Heart right ventricle (tissue), 16 donors: ENCODE results near the gene PLAGL2. TPM values are rescaled to one million over a fixed set of nuclear protein-coding genes. Genes with fewer than 3 reads are reported as not detected.

Source experiments
- ATAC-seq, 8 donors: fragments of 200-7000 bp; cut with Tn5 transposase; one replicate each; pipeline ENCODE4 v1.9.1; 2020; ENCODE audit warnings: mild to moderate bottlenecking in 8 of 8, moderate library complexity in 8 of 8, moderate number of reproducible peaks in 1 of 8
- DNase-seq, 2 donors: peaks; one replicate each; pipeline ENCODE4 v3.0.0-alpha.2; 2020
- H3K27ac ChIP-seq, 10 donors: fragments of 200-600 bp; sonication (generic) in 2 of 10; one replicate each; pipeline versions ENCODE4 v1.5.0 to v1.8.0; 2020 to 2022; ENCODE audit warnings: mild to moderate bottlenecking in 3 of 10
- H3K27me3 ChIP-seq, 7 donors: fragments of 200-600 bp; one replicate each; pipeline ENCODE4 v1.8.0; 2021 to 2022; ENCODE audit warnings: mild to moderate bottlenecking in 2 of 7
- H3K36me3 ChIP-seq, 9 donors: fragments of 200-600 bp; sonication (generic) in 1 of 9; one replicate each; pipeline versions ENCODE4 v1.5.0 to v1.8.0; 2020 to 2022; ENCODE audit warnings: mild to moderate bottlenecking in 2 of 9
- H3K4me1 ChIP-seq, 9 donors: fragments of 200-600 bp; sonication (generic) in 1 of 9; one replicate each; pipeline versions ENCODE4 v1.5.0 to v1.8.0; 2020 to 2022; ENCODE audit warnings: mild to moderate bottlenecking in 4 of 9
- H3K4me3 ChIP-seq, 10 donors: fragments of 200-600 bp; sonication (generic) in 2 of 10; one replicate each; pipeline versions ENCODE4 v1.5.0 to v1.8.0; 2020 to 2022; ENCODE audit warnings: mild to moderate bottlenecking in 7 of 10, moderate library complexity in 2 of 10
- H3K9me3 ChIP-seq, 11 donors: fragments of 200-600 bp in 10 of 11; sonication (generic) in 2 of 11; one replicate each; pipeline versions ENCODE4 v1.5.0 to v1.8.0; 2013 to 2022; ENCODE audit warnings: mild to moderate bottlenecking in 2 of 11, control low read depth in 1 of 11, moderate library complexity in 1 of 11
- whole genome bisulfite sequencing, 2 donors: extraction: QIAGEN DNeasy Blood & Tissue Kit; methylation state at CpG; one replicate each; pipeline ENCODE4 v1.1.7; 2013; ENCODE audit warnings: inconsistent platforms in 1 of 2; 5-methylcytosine and 5-hydroxymethylcytosine counted together
- intact Hi-C, 10 donors: fragments of 100-400 bp; cut with DNase I; formaldehyde crosslinking; loops; one replicate each; pipeline versions ENCODE4 v1.11.1 to v1.14.2; 2022
- polyA plus RNA-seq, 2 donors: library from polyadenylated mRNA; stranded (reverse); fragments of 200-250 nt; gene quantifications; one replicate each; pipeline ENCODE4 v1.2.3, GENCODE V29; 2013
- total RNA-seq, 10 donors: library from RNA; stranded (reverse); fragmentation: NEBNext Ultra II Directional in 3 of 10; extraction: Animal tissue kit (Norgen Biotek cat#: 25700) in 3 of 10; gene quantifications; one replicate each; pipeline versions ENCODE4 v1.2.1 to v1.2.4, GENCODE V29; 2021 to 2023
- TF ChIP-seq, protein P1 (sequence below), 9 donors: fragments of 200-600 bp; sonication (generic) in 2 of 9; IDR thresholded peaks; one replicate each; pipeline versions ENCODE4 v1.5.0 to v1.8.0; 2021 to 2022; ENCODE audit warnings: antibody characterized with exemption in 9 of 9, mild to moderate bottlenecking in 5 of 9, moderate library complexity in 1 of 9
- donor health status: Arrhythmogenic right ventricular cardiomyopathy.
- donor health status: ischemic (EF 13 %, LVEDD 7.1; RV severe dilation, severe dysfunction).
- donor health status: healthy with polysubstance abuse.
- donor health status: DM: no; HTN: yes; CAD: no.
- donor health status: DM: no; HTN: no; CAD: no.
- donor health status: ischemic (EF 25% LVEDD 6.9; RV normal size, moderate dysfunction).
- donor health status: ischemic (EF 25% LVEDD 5.7; RV mildly dilated, moderate dysfunction).
- donor health status: healthy.
- donor health status: DM: yes; HTN: yes; CAD: no.
- donor health status: Ischemic cardiomyopathy.
- donor health status: ischemic (EF 35%, LVEDD 5.7; RV mildly dilated, moderate dysfunction).
- donor health status: nonischemic (EF 11% LVEDD 7.7; RV severe dilation, severe dysfunction).
- donor health status: DM: yes; HTN: yes; CAD: no.
- donor health status: PGD.
- donor health status: ischemic (EF 29% LVEDD 5.4; RV normal size, mild dysfunction).
- donor health status: nonischemic (EF 23%, LVEDD 6.1; RV moderate dilation, normal function).

The PLAGL2 gene
- total and polyA plus RNA-seq, 12 donors: 1.7 to 12.3 (median 7.5) TPM

DNA sequence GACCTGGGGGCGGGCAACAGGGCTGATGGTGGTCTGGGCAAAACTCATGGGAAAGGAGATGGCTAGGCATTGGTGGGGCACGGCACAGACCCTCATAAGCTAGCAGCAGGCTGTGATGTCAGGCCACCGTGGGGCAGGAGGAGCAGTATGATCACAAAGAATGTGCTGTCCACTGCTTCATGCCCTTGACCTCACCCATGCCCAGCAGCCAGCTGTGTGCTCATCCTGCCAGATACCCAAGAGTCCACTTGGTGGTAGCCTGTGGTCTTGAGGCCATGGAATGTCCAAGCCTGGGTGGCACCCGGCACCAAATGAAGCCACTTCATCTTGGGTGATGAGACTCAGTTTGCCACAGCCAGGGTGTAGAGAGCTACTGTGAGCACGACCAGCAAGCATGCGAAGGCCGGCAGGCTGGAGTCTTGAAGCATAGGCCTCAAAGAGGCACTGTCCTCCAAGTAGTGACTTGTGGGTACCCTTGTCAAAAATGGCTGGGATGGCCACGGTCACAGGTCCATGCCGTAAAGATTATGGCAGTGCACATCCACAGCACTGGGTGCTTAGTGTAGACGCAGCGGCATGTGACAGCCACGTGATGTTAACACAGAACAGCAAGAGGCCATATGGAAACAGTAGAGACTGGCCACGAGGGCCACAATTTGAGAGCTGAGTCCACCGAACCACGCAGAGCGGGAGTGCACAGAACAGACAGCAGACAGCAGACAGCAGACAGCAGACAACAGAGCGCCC lies 19.0 kb downstream of the PLAGL2 start:
- DNase-seq (no peak), ATAC-seq (peak in 1 of 8 donors; percentile 3)
- H3K36me3 ChIP-seq: peaks cover 0 to 3% (median 0%) of the 10 kb centered on the region in 9 donors
- 98% methylated on average over 17 of the region's 17 CpGs for WGBS, 2 donors
- H3K9me3 ChIP-seq: no peaks in the 10 kb centered on the region
- peaks cover 0 to 50% (median 27%) of the 10 kb centered on the region in 9 donors for H3K4me1 ChIP-seq
- peak overlapping the region in 3 of 10 donors; percentile 69 to 88 (median 71) for H3K4me3 ChIP-seq
- TF ChIP-seq, protein P1, sequence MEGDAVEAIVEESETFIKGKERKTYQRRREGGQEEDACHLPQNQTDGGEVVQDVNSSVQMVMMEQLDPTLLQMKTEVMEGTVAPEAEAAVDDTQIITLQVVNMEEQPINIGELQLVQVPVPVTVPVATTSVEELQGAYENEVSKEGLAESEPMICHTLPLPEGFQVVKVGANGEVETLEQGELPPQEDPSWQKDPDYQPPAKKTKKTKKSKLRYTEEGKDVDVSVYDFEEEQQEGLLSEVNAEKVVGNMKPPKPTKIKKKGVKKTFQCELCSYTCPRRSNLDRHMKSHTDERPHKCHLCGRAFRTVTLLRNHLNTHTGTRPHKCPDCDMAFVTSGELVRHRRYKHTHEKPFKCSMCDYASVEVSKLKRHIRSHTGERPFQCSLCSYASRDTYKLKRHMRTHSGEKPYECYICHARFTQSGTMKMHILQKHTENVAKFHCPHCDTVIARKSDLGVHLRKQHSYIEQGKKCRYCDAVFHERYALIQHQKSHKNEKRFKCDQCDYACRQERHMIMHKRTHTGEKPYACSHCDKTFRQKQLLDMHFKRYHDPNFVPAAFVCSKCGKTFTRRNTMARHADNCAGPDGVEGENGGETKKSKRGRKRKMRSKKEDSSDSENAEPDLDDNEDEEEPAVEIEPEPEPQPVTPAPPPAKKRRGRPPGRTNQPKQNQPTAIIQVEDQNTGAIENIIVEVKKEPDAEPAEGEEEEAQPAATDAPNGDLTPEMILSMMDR (IDR thresholded peaks at IDR 0.05): no peak
- H3K27ac ChIP-seq: no peak overlapping the region
- no peaks in the 10 kb centered on the region for H3K27me3 ChIP-seq
- intact Hi-C loops: no loop called here

DNA sequence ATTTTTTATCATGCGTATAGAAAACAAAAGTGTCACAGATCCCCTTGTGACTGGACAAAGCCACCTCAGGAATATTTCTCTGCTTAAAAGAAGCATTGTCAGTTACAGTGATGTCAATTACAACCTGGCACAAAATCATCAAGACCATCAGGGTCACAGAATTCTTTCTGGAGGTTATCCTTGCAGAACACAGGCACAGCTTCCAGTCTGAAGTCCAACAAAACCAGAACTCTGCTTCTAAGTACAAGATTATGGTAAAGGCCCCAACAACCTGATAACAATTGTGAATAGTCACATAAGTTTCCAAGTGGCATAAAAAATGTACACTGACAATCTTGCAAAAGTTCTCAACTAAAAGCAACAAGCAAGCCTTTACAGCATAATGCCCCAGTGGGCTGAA lies 21.0 kb downstream of the PLAGL2 start:
- H3K9me3 ChIP-seq: no peaks in the 10 kb centered on the region
- H3K4me3 ChIP-seq: no peak overlapping the region
- H3K27ac ChIP-seq: no peak overlapping the region
- no peaks in the 10 kb centered on the region for H3K27me3 ChIP-seq
- no peak for DNase-seq
- H3K4me1 ChIP-seq: peaks cover 0 to 30% (median 17%) of the 10 kb centered on the region in 9 donors
- H3K36me3 ChIP-seq: no peaks in the 10 kb centered on the region
- ATAC-seq: no peak
- intact Hi-C loops: no loop called here
- 98 to 100% methylated on average over 1 of the region's 1 CpG for WGBS, 2 donors
- TF ChIP-seq, protein P1 (IDR thresholded peaks at IDR 0.05): no peak

DNA sequence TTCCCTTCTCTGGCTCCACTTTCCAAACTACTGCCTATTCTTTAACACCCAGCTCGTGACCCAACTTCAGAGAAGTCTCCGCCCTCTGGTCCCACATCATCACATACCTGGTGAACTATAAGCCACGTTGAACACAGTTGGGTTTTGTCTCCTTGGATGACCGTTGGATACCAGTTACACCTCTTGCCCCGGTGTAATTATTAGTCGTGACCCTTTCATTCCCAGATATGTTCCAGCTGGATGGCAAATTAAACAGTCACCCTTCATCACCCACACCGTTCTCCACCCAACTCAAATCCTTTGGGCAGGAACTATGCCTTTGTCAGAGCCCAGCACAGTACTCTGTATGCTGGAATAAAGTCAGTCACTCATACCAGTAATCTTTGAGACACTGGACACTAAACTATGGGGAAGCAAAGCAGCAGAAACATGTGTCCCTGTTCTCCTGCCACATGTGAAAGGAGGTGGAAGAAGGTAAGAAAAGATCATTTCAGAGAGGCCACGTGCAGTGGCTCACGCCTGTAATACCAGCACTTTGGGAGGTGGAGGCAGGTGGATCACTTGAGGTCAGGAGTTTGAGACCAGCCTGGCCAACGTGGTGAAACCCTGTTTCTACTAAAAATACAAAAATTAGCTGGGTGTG lies 22.5 kb downstream of the PLAGL2 start:
- Histone ChIP-seq H3K27me3 (no peaks in the 10 kb centered on the region), H3K4me1 (peaks cover 0 to 19% (median 12%) of the 10 kb centered on the region in 9 donors), H3K4me3 (no peak overlapping the region), H3K27ac (no peak overlapping the region), H3K36me3 (no peaks in the 10 kb centered on the region), H3K9me3 (no peaks in the 10 kb centered on the region)
- TF ChIP-seq, protein P1 (IDR thresholded peaks at IDR 0.05): no peak
- intact Hi-C loops: no loop called here
- DNase-seq (no peak), ATAC-seq (no peak)
- 70 to 83% methylated on average over 10 of the region's 10 CpGs for WGBS, 2 donors

DNA sequence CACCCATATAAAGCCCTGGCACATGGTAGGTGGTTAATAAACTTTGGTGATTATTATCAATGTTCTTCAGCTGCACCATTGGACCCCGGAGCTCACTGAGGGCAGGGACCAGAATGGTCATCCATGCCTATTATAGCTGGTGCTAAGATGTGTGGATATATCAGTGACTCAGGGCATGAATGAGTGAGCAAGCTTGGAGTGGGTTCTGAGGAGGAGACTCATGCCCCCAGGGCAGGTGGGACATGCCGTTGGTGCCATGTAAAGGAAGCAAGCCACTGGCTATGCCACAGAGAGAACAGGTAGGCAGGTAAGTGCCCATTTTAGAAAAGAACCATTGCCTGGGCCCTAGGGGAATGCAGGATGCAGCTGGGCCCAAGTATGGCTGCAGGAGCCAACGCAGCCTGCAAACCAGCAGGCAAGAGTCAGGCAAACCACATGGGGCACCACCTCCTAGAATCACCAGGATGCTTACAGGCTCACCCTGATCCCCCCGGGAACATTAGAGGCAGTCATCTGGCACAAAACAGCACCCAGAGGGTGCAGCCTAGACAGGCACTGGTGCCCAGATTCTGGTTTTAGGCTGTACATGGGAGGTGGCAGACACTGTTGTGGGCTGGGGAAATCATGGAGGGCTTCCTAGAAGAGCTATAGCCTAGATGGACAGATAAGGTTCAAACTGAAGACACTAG lies 23.5 kb downstream of the PLAGL2 start:
- WGBS, 2 donors: 91 to 92% methylated on average over 4 of the region's 4 CpGs
- no peaks in the 10 kb centered on the region for H3K27me3 ChIP-seq
- no peaks in the 10 kb centered on the region for H3K36me3 ChIP-seq
- no peak for ATAC-seq
- DNase-seq: no peak
- no peak overlapping the region for H3K4me3 ChIP-seq
- TF ChIP-seq, protein P1 (IDR thresholded peaks at IDR 0.05): no peak
- no peak overlapping the region for H3K27ac ChIP-seq
- intact Hi-C loops: no loop called here
- H3K4me1 ChIP-seq: peaks cover 0 to 12% (median 6%) of the 10 kb centered on the region in 9 donors
- no peaks in the 10 kb centered on the region for H3K9me3 ChIP-seq
